ENCODE data around the gene ARHGAP15. TPM values are rescaled to one million over a fixed set of nuclear protein-coding genes. Genes with fewer than 3 reads are reported as not detected.

ARHGAP15 gene
- total RNA-seq, 4 donors from 2014 or later = 1.7 to 16.8 (median 3.7) TPM

DNA sequence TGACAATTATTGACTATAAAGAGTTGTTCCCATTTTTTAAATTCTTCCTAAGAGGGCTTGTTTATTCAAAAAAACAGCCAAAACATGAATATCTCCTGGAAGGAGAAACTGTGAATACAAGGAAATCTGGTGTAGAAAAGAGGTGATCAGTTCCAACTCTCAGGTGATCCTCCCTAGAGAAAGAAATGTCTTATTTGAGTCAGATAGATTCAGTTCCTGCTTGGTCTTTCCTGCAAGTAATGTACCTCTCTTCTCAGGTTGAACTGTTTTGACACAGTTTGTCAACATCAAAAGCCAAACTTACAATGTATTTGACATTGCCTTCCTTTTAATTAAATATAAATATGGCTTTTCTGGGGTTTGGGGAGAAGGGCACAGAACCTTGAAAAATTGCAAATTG is 567.4 kb downstream of the ARHGAP15 start:
- no peaks in the 10 kb centered on the region for H3K27me3 ChIP-seq
- DNase-seq = no peak
- no peaks in the 10 kb centered on the region for H3K36me3 ChIP-seq
- H3K4me3 ChIP-seq = no peak overlapping the region
- H3K4me1 ChIP-seq = no peaks in the 10 kb centered on the region
- H3K9me3 ChIP-seq = no peaks in the 10 kb centered on the region
- no peak overlapping the region for H3K27ac ChIP-seq
- TF ChIP-seq CTCF (IDR thresholded peaks at IDR 0.05) (no peak), POLR2A (IDR thresholded peaks at IDR 0.05) (no peak)
- intact Hi-C loops (cut with DNase I) = no loop called here

DNA sequence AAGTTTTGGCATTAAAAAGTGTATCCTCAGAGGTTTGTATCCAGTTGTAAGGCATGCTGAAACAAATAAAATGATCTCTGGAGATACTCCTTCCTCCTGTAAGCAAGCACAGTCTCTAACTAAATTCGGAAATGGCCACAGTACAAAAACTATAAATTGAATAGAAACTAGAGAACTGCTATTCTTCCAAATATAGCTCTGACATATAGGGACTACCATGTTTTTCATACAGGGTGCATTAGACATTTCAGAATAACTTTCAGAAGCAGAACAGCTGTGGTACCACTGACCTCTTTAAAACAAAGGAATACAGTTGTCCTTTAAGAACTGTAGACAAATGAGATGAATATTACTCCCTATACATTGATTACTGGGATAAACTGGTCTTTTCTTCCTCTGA is 568.5 kb downstream of the ARHGAP15 start:
- intact Hi-C loops (cut with DNase I) = no loop called here
- 62 to 80% methylated on average over 1 of the region's 1 CpG for WGBS, 2 donors
- Histone ChIP-seq H3K9me3 (no peaks in the 10 kb centered on the region), H3K36me3 (no peaks in the 10 kb centered on the region), H3K27me3 (no peaks in the 10 kb centered on the region), H3K4me1 (no peaks in the 10 kb centered on the region), H3K4me3 (no peak overlapping the region), H3K27ac (no peak overlapping the region)
- TF ChIP-seq CTCF (IDR thresholded peaks at IDR 0.05) = no peak
- no peak for DNase-seq

DNA sequence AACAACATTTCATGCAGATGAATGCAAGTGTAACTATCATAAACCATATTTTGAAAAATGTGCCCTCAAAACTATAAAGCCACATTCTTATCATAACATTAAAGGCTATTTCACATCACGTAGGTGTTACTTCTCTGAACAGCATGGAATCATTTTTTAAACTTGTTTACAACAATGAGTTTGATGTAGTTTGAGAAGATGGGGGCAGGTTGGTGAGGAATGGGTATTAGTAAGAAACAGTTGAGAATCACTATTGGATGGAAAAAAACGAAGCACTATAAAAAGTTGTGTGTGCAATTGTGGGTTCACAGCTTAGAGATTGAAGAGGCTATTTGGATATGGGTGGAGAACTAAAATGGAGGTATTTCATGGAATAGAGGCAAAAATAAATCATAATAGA is 569.1 kb downstream of the ARHGAP15 start:
- Histone ChIP-seq H3K9me3 (no peaks in the 10 kb centered on the region), H3K27me3 (no peaks in the 10 kb centered on the region), H3K27ac (no peak overlapping the region), H3K36me3 (no peaks in the 10 kb centered on the region), H3K4me3 (no peak overlapping the region), H3K4me1 (no peaks in the 10 kb centered on the region)
- no peak for DNase-seq
- no peak for TF ChIP-seq POLR2A (IDR thresholded peaks at IDR 0.05)
- TF ChIP-seq CTCF (IDR thresholded peaks at IDR 0.05) = no peak
- intact Hi-C loops (cut with DNase I) = no loop called here
- WGBS, 2 donors = 67 to 70% methylated on average over 2 of the region's 2 CpGs

DNA sequence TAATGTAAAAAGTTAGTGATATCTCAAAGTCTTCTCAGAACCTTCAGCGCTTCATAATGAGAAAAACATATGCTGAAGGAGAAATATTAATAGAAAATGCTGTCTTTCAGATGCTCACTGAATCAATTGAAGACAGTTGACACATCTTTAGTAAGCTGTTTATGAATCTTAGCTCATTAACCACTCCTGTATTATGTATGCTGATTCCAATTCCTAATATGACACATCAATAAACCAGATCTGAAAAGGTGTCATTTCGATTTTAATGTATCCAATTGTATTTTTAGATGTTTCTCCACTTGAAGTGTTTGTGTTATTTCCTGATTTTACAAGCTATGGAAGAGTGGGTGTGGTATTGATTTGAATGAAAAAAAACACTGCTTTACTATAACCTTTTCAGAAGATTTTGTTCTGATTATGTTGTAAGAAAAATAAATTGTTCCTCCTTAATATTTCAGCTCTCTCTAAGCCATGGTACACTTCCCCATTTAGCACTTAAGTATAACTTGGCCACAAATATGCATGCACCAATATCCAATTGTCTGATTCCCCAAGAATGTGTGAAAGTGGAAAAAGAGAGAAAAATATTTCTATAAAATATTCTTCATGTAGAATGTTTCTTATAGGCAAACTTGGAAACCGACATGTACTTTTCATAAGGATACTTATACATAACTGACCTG is 569.8 kb downstream of the ARHGAP15 start:
- no peak overlapping the region for H3K4me3 ChIP-seq
- no peak for DNase-seq
- H3K27me3 ChIP-seq = no peaks in the 10 kb centered on the region
- no peaks in the 10 kb centered on the region for H3K9me3 ChIP-seq
- no peak for TF ChIP-seq CTCF (IDR thresholded peaks at IDR 0.05)
- TF ChIP-seq POLR2A (IDR thresholded peaks at IDR 0.05) = no peak
- no peak overlapping the region for H3K27ac ChIP-seq
- H3K4me1 ChIP-seq = peaks cover 0 to 2% (median 0%) of the 10 kb centered on the region in 3 donors
- WGBS, 2 donors = 71 to 77% methylated on average over 3 of the region's 3 CpGs
- no peaks in the 10 kb centered on the region for H3K36me3 ChIP-seq
- intact Hi-C loops (cut with DNase I) = no loop called here

- intact Hi-C loops (cut with DNase I) = no loop called here
- no peak for TF ChIP-seq POLR2A (IDR thresholded peaks at IDR 0.05)
- TF ChIP-seq CTCF (IDR thresholded peaks at IDR 0.05) = no peak
- Histone ChIP-seq H3K9me3 (no peaks in the 10 kb centered on the region), H3K4me3 (no peak overlapping the region), H3K27me3 (no peaks in the 10 kb centered on the region), H3K27ac (no peak overlapping the region), H3K4me1 (peaks cover 0 to 20% (median 0%) of the 10 kb centered on the region in 3 donors), H3K36me3 (no peaks in the 10 kb centered on the region)
- 74 to 93% methylated on average over 2 of the region's 2 CpGs for WGBS, 2 donors
- DNase-seq = no peak
Observed at GRCh38 chr2:143700865-143701264, 571.6 kb downstream of the ARHGAP15 start.

All from esophagus squamous epithelium (tissue), 5 donors.